IPS-18a (cell line): ENCODE measurements around the gene SAMD11.
"Not testable (repeated sequence)": the region's sequence is repeated elsewhere in the genome, so short reads cannot be mapped to it uniquely, and the experiment has no call there.

ENCODE experiments used
- H3K27ac ChIP-seq: one replicate; pipeline ENCODE4 v1.5.1; 2013; ENCODE audit warnings: low read length
- H3K27me3 ChIP-seq: one replicate; pipeline ENCODE4 v1.6.1; 2013; ENCODE audit warnings: mild to moderate bottlenecking, low read length; ENCODE audit not compliant: control insufficient read depth, insufficient read depth
- H3K36me3 ChIP-seq: one replicate; pipeline ENCODE4 v1.6.1; 2013; ENCODE audit warnings: low read depth, low read length; ENCODE audit not compliant: control insufficient read depth
- H3K4me1 ChIP-seq: one replicate; pipeline ENCODE4 v1.6.1; 2013; ENCODE audit warnings: low read depth, low read length; ENCODE audit not compliant: control insufficient read depth
- H3K4me3 ChIP-seq: one replicate; pipeline ENCODE4 v1.5.1; 2013; ENCODE audit warnings: low read length
- H3K9ac ChIP-seq: one replicate; pipeline ENCODE4 v1.6.1; 2013; ENCODE audit warnings: mild to moderate bottlenecking, low read length, moderate library complexity
- H3K9me3 ChIP-seq: one replicate; pipeline ENCODE4 v1.6.1; 2013; ENCODE audit warnings: low read depth, low read length; ENCODE audit not compliant: control insufficient read depth

The SAMD11 gene, protein sequence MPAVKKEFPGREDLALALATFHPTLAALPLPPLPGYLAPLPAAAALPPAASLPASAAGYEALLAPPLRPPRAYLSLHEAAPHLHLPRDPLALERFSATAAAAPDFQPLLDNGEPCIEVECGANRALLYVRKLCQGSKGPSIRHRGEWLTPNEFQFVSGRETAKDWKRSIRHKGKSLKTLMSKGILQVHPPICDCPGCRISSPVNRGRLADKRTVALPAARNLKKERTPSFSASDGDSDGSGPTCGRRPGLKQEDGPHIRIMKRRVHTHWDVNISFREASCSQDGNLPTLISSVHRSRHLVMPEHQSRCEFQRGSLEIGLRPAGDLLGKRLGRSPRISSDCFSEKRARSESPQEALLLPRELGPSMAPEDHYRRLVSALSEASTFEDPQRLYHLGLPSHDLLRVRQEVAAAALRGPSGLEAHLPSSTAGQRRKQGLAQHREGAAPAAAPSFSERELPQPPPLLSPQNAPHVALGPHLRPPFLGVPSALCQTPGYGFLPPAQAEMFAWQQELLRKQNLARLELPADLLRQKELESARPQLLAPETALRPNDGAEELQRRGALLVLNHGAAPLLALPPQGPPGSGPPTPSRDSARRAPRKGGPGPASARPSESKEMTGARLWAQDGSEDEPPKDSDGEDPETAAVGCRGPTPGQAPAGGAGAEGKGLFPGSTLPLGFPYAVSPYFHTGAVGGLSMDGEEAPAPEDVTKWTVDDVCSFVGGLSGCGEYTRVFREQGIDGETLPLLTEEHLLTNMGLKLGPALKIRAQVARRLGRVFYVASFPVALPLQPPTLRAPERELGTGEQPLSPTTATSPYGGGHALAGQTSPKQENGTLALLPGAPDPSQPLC

DNA sequence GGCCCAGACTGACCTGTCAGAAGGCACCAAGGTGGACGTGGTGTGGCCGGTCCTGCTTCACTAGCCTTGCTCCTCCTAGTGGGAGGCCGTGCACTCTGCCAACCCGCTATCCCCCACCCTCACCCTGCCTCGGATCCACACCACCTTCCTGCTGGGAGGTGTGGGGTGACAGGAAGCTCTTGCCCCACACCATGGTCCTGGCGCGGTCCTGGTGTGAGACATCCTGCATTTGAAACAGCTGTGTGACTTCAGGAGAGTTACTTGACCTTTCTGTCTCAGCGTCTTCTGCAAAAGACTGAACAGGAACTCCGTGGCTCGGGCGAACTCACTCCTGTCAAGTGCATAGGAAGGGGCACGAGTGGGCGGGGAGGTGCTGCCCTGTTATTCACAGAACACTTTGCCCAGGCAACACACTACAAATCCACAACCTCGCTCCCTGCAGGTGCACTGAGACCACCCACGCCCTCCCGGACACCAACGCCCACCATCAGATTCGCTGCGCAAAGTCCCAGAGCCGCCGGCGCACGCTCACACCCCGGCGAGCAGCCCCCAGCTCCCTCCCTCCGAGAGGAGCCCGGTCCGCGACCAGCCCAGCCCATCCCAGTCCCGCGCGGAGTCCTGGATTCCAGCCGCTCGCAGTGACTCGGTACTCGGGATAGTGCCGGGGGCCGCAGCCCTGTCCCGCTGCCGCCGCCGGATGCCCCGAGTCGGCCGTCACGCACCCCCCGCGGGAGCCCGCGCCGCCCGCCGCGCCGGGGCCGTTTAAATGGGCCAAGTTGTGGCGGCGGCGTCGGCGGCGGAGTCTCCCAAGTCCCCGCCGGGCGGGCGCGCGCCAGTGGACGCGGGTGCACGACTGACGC is at the start of gene SAMD11:
TSS of gene SAMD11 (plus strand) at position 793 of the 860 bp plus-strand sequence. CDS start 509 bp downstream, outside the sequence.
- Histone ChIP-seq H3K36me3 (no peaks in the 10 kb centered on the region), H3K9ac (no peak within 1 kb of the TSS), H3K9me3 (no peaks in the 10 kb centered on the region), H3K4me1 (peaks cover 5% of the 10 kb centered on the region), H3K27ac (no peak within 1 kb of the TSS), H3K27me3 (peaks cover 100% of the 10 kb centered on the region), H3K4me3 (peak within 1 kb of the TSS; percentile 35)

DNA sequence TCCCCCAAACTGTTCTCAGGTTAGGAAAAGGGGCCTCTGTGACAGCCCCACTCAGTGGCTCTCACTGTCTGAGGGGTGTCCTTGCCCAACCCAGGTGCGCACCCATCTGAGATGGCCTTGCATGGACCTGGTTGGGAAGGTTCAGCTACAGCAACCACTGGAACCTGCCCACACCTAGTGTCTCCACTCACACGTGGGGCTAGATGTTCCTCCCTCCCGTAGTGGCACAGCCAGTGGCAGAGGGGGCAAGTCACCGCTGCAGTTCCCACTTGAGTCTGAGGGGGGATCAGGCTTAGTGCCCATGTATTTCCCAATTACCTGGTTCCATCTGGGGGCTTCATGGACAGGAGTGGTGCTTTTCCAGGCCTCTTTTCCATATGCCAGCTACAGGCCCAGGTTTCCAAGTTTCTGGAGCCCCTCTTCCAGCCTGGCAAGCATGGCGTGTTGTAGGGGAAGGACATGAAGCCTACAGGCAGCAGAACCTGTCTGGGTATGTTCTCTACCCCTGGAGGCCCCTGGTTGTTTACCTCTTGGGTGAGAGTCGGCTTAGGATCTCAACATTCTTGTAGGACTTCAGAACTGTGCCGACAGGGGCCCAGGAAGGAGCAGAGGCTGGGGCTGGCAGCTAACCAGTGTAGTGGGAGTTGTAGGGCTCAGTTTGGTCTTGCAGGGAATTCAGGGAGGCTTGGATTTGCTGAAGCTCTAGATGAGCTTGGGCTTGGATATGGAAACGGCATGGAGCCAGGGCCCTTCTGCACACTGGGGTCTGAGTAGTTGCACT is 47.1 kb upstream of the SAMD11 start:
- H3K9me3 ChIP-seq, H3K36me3 ChIP-seq, H3K27ac ChIP-seq, H3K9ac ChIP-seq, H3K4me3 ChIP-seq, H3K4me1 ChIP-seq: not testable (repeated sequence)
- H3K27me3 ChIP-seq: peaks cover 11% of the 10 kb centered on the region

DNA sequence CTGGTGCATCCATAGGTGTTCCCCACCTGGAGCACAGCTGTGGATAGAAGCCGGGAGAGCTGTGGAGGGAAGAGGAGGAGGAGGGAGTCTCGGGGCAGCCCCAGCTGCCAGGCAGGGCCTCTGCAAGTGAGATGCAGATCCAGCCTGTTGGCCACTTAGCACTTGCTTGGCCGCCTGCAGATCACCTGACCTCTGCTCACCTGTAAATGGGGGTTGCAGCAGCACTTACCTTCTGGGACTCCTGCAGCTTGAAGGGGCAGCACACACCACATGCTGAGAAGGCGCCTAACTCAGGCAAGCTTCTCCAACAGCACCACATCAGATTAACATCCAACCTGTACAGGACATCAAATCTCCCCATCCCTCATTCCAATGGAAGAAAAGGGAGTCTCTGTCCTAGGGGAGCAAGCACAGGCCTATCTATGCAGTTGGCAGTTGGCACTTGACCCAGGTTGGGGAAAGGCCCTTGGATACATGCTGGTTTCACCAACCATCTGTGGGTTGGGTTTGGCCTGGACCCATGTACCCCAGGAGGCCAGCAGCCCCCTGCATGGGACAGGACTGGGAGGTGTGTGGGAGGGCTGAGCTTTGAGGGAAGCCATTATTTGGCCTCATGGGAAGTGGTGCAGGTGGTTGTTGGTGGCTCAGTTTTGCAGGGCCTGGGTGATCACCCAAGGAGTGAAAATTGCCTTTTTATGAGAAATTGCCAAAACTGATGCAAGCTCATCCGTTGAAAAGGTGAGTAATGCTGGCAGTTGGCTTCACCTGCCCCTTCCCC is 46.3 kb upstream of the SAMD11 start:
- not testable (repeated sequence) for H3K27me3 ChIP-seq, H3K4me1 ChIP-seq, H3K4me3 ChIP-seq, H3K27ac ChIP-seq, H3K36me3 ChIP-seq, H3K9ac ChIP-seq, H3K9me3 ChIP-seq

DNA sequence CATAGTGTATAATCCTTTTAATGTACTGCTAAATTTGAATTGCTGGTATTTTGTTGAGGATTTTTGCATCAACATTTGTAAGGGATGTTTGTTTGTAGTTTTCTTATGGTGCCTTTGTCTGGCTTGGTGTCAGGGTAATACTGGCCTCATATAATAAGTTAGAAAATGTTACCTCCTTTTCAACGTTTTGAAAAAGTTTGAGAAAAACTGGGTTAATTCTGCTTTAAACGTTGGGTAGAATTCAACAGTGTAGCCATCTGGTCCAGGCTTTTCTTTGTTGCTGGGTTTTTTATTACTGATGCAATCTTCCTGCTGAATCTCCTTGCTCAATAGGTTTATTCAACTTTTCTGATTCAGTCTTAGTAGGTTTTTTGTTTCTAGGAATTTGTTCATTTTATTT is 43.2 kb upstream of the SAMD11 start:
- H3K9me3 ChIP-seq, H3K27ac ChIP-seq, H3K4me1 ChIP-seq, H3K4me3 ChIP-seq, H3K36me3 ChIP-seq, H3K9ac ChIP-seq: not testable (repeated sequence)
- H3K27me3 ChIP-seq: peaks cover 11% of the 10 kb centered on the region

DNA sequence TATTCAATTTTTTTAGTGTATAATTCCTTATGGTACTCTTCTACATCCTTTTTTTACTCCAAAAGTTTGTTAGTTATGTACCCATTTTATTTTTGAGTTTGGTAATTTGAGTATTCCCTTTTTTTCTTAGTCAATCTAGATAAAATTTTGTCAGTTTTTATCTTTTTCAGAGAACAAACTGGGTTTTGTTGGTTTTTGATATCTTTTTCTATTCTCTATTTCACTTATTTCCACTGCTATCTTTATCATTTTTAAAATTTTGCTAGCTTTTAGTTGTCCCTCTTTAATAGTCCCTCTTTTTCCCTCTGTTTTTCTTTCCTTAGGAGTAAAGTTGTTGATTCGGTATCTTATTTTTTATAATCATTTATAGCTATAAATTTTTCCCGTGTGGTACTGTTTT is 42.8 kb upstream of the SAMD11 start:
- not testable (repeated sequence) for H3K9me3 ChIP-seq, H3K36me3 ChIP-seq, H3K4me1 ChIP-seq, H3K9ac ChIP-seq, H3K27ac ChIP-seq, H3K4me3 ChIP-seq
- H3K27me3 ChIP-seq: peaks cover 13% of the 10 kb centered on the region

DNA sequence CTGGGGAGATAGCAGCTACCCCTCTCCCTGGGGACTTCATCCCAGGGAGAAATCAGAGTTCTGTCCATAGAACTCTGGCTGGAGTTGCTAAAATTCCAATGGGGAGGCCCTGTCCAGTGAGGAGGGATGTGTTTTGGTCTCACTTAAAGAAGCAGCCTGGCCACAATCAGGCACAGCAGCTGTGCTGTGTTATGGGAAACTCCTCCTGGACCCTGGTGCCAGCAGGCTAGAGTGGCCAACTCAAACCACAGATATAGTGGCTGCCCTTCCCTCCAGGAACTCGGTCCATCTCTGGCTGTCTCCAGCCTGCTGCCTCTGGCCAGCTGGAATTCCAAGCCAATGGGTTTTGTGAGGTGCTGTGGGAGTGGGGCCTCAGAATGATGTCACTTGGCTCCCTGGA is 37.4 kb upstream of the SAMD11 start:
- H3K9me3 ChIP-seq: no peaks in the 10 kb centered on the region
- no peak overlapping the region for H3K27ac ChIP-seq
- H3K9ac ChIP-seq: no peak overlapping the region
- peaks cover 38% of the 10 kb centered on the region for H3K27me3 ChIP-seq
- no peak overlapping the region for H3K4me3 ChIP-seq
- no peaks in the 10 kb centered on the region for H3K4me1 ChIP-seq
- no peaks in the 10 kb centered on the region for H3K36me3 ChIP-seq

DNA sequence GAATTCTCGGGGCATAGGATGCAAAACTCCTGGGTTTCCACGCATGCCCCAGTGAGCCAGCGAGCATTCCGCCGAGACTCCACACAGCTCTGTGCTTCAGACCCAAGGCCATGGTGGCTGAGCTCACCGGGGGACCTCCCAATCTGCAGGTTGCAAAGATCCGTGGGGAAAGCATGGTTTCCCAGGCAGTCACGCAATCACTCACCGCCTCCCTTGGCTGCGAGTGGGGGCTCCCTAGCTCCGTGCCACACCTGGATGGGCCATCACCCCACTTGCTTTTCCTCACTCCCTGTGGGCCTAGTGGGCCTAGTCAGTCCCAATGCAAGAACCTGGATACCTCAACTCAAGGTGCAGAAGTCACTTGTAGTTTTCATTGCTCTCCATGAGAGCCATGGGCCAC is 37.0 kb upstream of the SAMD11 start:
- H3K4me3 ChIP-seq: no peak overlapping the region
- no peaks in the 10 kb centered on the region for H3K36me3 ChIP-seq
- H3K27me3 ChIP-seq: peaks cover 38% of the 10 kb centered on the region
- no peak overlapping the region for H3K27ac ChIP-seq
- no peaks in the 10 kb centered on the region for H3K4me1 ChIP-seq
- H3K9me3 ChIP-seq: no peaks in the 10 kb centered on the region
- H3K9ac ChIP-seq: no peak overlapping the region

DNA sequence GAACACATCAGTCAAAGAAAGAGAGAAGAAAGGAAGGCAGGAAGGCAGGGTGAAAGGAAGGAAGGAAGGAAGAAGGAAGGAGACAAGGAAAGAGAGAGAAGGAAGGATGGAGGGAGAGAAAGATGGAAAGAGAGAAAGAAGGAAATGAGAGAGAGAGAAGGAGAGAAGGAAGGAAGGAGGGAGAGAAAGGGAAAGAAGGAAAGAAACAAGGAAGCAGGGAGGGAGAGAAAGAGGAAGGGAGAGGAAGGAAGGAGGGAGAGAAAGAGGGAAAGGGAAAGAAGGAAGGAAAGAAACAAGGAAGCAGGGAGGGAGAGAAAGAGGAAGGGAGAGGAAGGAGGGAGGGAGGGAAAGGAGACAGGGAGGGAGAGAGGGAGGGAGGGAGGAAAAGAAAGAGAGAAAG is 35.4 kb upstream of the SAMD11 start:
- H3K4me1 ChIP-seq: no peaks in the 10 kb centered on the region
- no peak overlapping the region for H3K4me3 ChIP-seq
- H3K27ac ChIP-seq: no peak overlapping the region
- H3K9ac ChIP-seq: no peak overlapping the region
- peaks cover 42% of the 10 kb centered on the region for H3K27me3 ChIP-seq
- H3K36me3 ChIP-seq: no peaks in the 10 kb centered on the region
- no peaks in the 10 kb centered on the region for H3K9me3 ChIP-seq

DNA sequence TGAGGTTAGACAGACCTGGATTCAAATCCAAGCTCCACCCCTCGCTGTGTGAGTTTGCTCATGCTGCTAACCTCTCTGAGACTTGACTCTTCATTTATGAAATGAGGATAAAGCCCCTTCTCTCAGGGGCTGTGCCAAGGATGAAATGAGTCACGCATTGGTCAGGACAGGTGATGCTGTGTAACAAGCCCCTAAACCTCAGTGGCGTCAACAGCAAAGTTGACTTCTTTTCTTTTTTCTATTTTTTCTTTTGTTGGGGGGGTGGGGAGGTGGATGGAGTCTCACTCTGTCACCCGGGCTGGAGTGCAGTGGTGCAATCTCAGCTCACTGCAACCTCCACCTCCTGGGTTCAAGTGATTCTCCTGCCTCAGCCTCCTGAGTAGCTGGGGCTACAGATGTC is 33.9 kb upstream of the SAMD11 start:
- H3K9ac ChIP-seq, H3K9me3 ChIP-seq, H3K36me3 ChIP-seq, H3K27ac ChIP-seq, H3K4me1 ChIP-seq, H3K4me3 ChIP-seq: not testable (repeated sequence)
- H3K27me3 ChIP-seq: peaks cover 42% of the 10 kb centered on the region

DNA sequence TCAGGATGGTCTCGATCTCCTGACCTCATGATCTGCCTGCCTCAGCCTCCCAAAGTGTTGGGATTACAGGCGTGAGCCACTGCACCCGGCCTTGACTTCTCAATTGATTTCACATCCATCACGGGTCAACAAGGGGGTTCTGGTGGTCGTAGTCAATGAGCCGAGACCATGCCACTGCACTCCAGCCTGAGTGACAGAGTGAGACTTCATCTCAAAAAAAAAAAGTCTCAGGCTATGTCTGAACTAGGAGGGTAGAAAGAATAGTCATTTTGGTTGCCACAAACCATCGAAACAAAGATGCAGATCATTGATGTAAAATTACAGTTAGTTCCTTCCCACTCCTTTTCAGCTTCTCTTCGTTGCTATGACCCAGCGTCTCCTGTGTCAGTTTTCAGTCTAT is 33.5 kb upstream of the SAMD11 start:
- H3K27me3 ChIP-seq: peaks cover 40% of the 10 kb centered on the region
- not testable (repeated sequence) for H3K9me3 ChIP-seq, H3K36me3 ChIP-seq, H3K9ac ChIP-seq, H3K4me3 ChIP-seq, H3K27ac ChIP-seq, H3K4me1 ChIP-seq
